ENCODE results near the gene RMRP.

Gene RMRP

GRCh38 chr9:35702696-35703095 lies 44.9 kb upstream of the RMRP start:
- ChIA-PET POLR2A (no interaction called here), CTCF (no interaction called here)
- no peak for TF ChIP-seq ELF4 (IDR thresholded peaks at IDR 0.05)
- no peak for TF ChIP-seq NFRKB (IDR thresholded peaks at IDR 0.05)
- TF ChIP-seq CTBP1 (IDR thresholded peaks at IDR 0.05; ENCODE audit: borderline replicate concordance), result no peak
- TF ChIP-seq SP1 (IDR thresholded peaks at IDR 0.05), result no peak
- TF ChIP-seq TARDBP (IDR thresholded peaks at IDR 0.05), result no peak
- no peak for TF ChIP-seq FOXK2 (IDR thresholded peaks at IDR 0.05)
- no peak for TF ChIP-seq ZNF384 (IDR thresholded peaks at IDR 0.05)
- TF ChIP-seq HDGF (IDR thresholded peaks at IDR 0.05; ENCODE audit: borderline replicate concordance), result no peak
- TF ChIP-seq SUZ12 (IDR thresholded peaks at IDR 0.05), result no peak
- DNase-seq (ENCODE audit: extremely low spot score), result no peak

GRCh38 chr9:35700942-35701341 lies 43.1 kb upstream of the RMRP start:
- ChIA-PET CTCF (interaction anchor here (0.6 kb wide), 1 partner anchor 47 kb away, joined by 3 read pairs; no protein-coding TSS in a partner anchor), POLR2A (interaction anchor here (1.0 kb wide), 1 partner anchor 10 kb away, joined by 3 read pairs; no protein-coding TSS in a partner anchor)
- TF ChIP-seq LEF1 (IDR thresholded peaks at IDR 0.05; ENCODE audit: borderline replicate concordance) (no peak), NFRKB (IDR thresholded peaks at IDR 0.05) (no peak), TARDBP (IDR thresholded peaks at IDR 0.05) (no peak), ARNT (IDR thresholded peaks at IDR 0.05) (no peak), CTBP1 (IDR thresholded peaks at IDR 0.05; ENCODE audit: borderline replicate concordance) (no peak), ZNF384 (IDR thresholded peaks at IDR 0.05) (no peak), HDGF (IDR thresholded peaks at IDR 0.05; ENCODE audit: borderline replicate concordance) (no peak), FOXA1 (IDR thresholded peaks at IDR 0.05) (no peak), L3MBTL2 (conservative IDR thresholded peaks at IDR 0.05) (no peak), SUZ12 (IDR thresholded peaks at IDR 0.05) (no peak), BHLHE40 (IDR thresholded peaks at IDR 0.05; ENCODE audit: borderline replicate concordance) (no peak), FOXM1 (IDR thresholded peaks at IDR 0.05; ENCODE audit: borderline replicate concordance) (no peak), SP1 (IDR thresholded peaks at IDR 0.05) (no peak)
- DNase-seq (ENCODE audit: extremely low spot score), result no peak

GRCh38 chr9:35700031-35700430 lies 42.2 kb upstream of the RMRP start:
- no peak for DNase-seq (ENCODE audit: extremely low spot score)
- POLR2A ChIA-PET, result no interaction called here
- CTCF ChIA-PET, result no interaction called here
- TF ChIP-seq LEF1 (IDR thresholded peaks at IDR 0.05; ENCODE audit: borderline replicate concordance) (no peak), SUZ12 (IDR thresholded peaks at IDR 0.05) (no peak), BHLHE40 (IDR thresholded peaks at IDR 0.05; ENCODE audit: borderline replicate concordance) (no peak), CTBP1 (IDR thresholded peaks at IDR 0.05; ENCODE audit: borderline replicate concordance) (no peak), FOXA1 (IDR thresholded peaks at IDR 0.05) (no peak), ZNF384 (IDR thresholded peaks at IDR 0.05) (no peak), SP1 (IDR thresholded peaks at IDR 0.05) (no peak), FOXK2 (IDR thresholded peaks at IDR 0.05) (no peak), NFRKB (IDR thresholded peaks at IDR 0.05) (no peak), FOXM1 (IDR thresholded peaks at IDR 0.05; ENCODE audit: borderline replicate concordance) (no peak), HDGF (IDR thresholded peaks at IDR 0.05; ENCODE audit: borderline replicate concordance) (no peak), ELF4 (IDR thresholded peaks at IDR 0.05) (no peak), PKNOX1 (IDR thresholded peaks at IDR 0.05) (no peak), ARNT (IDR thresholded peaks at IDR 0.05) (no peak)

- POLR2A ChIA-PET, result no interaction called here
- no peak for TF ChIP-seq SUZ12 (IDR thresholded peaks at IDR 0.05)
- TF ChIP-seq TARDBP (IDR thresholded peaks at IDR 0.05), result no peak
- no peak for TF ChIP-seq NFRKB (IDR thresholded peaks at IDR 0.05)
- TF ChIP-seq CTBP1 (IDR thresholded peaks at IDR 0.05; ENCODE audit: borderline replicate concordance), result no peak
- TF ChIP-seq ELF4 (IDR thresholded peaks at IDR 0.05), result no peak
- TF ChIP-seq ARNT (IDR thresholded peaks at IDR 0.05), result no peak
- TF ChIP-seq PKNOX1 (IDR thresholded peaks at IDR 0.05), result no peak
- TF ChIP-seq LEF1 (IDR thresholded peaks at IDR 0.05; ENCODE audit: borderline replicate concordance), result no peak
- TF ChIP-seq L3MBTL2 (conservative IDR thresholded peaks at IDR 0.05), result no peak
- no peak for TF ChIP-seq ZNF384 (IDR thresholded peaks at IDR 0.05)
- no peak for TF ChIP-seq BHLHE40 (IDR thresholded peaks at IDR 0.05; ENCODE audit: borderline replicate concordance)
- no peak for TF ChIP-seq SP1 (IDR thresholded peaks at IDR 0.05)
- no peak for TF ChIP-seq FOXA1 (IDR thresholded peaks at IDR 0.05)
- no peak for TF ChIP-seq FOXK2 (IDR thresholded peaks at IDR 0.05)
- TF ChIP-seq FOXM1 (IDR thresholded peaks at IDR 0.05; ENCODE audit: borderline replicate concordance), result no peak
- TF ChIP-seq HDGF (IDR thresholded peaks at IDR 0.05; ENCODE audit: borderline replicate concordance), result no peak
- no peak for DNase-seq (ENCODE audit: extremely low spot score)
- CTCF ChIA-PET, result interaction anchor here (0.5 to 1.0 kb wide), 2 partner anchors 30 to 92 kb away, joined by 3 read pairs; no protein-coding TSS in a partner anchor
Measured at GRCh38 chr9:35698231-35698630, 40.4 kb upstream of the RMRP start.

- TF ChIP-seq SP1 (IDR thresholded peaks at IDR 0.05), result no peak
- no peak for TF ChIP-seq FOXA1 (IDR thresholded peaks at IDR 0.05)
- TF ChIP-seq HDGF (IDR thresholded peaks at IDR 0.05; ENCODE audit: borderline replicate concordance), result no peak
- no peak for TF ChIP-seq L3MBTL2 (conservative IDR thresholded peaks at IDR 0.05)
- no peak for TF ChIP-seq ARNT (IDR thresholded peaks at IDR 0.05)
- TF ChIP-seq ELF4 (IDR thresholded peaks at IDR 0.05), result no peak
- no peak for TF ChIP-seq SUZ12 (IDR thresholded peaks at IDR 0.05)
- no peak for TF ChIP-seq TARDBP (IDR thresholded peaks at IDR 0.05)
- no peak for TF ChIP-seq PKNOX1 (IDR thresholded peaks at IDR 0.05)
- no peak for TF ChIP-seq LEF1 (IDR thresholded peaks at IDR 0.05; ENCODE audit: borderline replicate concordance)
- TF ChIP-seq CTBP1 (IDR thresholded peaks at IDR 0.05; ENCODE audit: borderline replicate concordance), result no peak
- no peak for TF ChIP-seq FOXK2 (IDR thresholded peaks at IDR 0.05)
- CTCF ChIA-PET, result interaction anchor here (1.0 to 1.7 kb wide), 6 partner anchors 16 to 73 kb away, joined by 3 to 11 read pairs (median 4); partner anchors contain the start of genes ARHGEF39, CREB3 and TLN1
- POLR2A ChIA-PET, result no interaction called here
- no peak for DNase-seq (ENCODE audit: extremely low spot score)
Measured at GRCh38 chr9:35697486-35697885, 39.7 kb upstream of the RMRP start.
